Neural cell (in vitro differentiated cells): Measurements from ENCODE around the gene TMEM63B. TPM values are rescaled to one million over a fixed set of nuclear protein-coding genes. Genes with fewer than 3 reads are reported as not detected.

Experiments used
- H2AFZ ChIP-seq: fragments of 200-600, 300-800 bp; sonication (generic), shearing (Covaris generic); 2 replicates; pipeline ENCODE4 v1.6.0; 2014; ENCODE audit warnings: low read depth, mild to moderate bottlenecking, antibody characterized with exemption, low read length, moderate library complexity
- H3F3A ChIP-seq: fragments of 200-600 bp; shearing (Covaris generic); 2 replicates; pipeline ENCODE4 v1.6.1; 2016; ENCODE audit warnings: mild to moderate bottlenecking, moderate library complexity, mixed read lengths, antibody characterized with exemption, low read length; ENCODE audit not compliant: insufficient read depth, poor library complexity, severe bottlenecking
- H3K27ac ChIP-seq: fragments of 200-600, 300-800 bp; sonication (generic), shearing (Covaris generic); 2 replicates; pipeline ENCODE4 v1.5.1; 2014; ENCODE audit warnings: mild to moderate bottlenecking, low read length, moderate library complexity
- H3K27me3 ChIP-seq: fragments of 300-800, 200-600 bp; sonication (generic), shearing (Covaris generic); 2 replicates; pipeline ENCODE4 v1.6.0; 2014; ENCODE audit warnings: mild to moderate bottlenecking, low read depth, low read length, moderate library complexity; ENCODE audit not compliant: insufficient read depth
- H3K36me3 ChIP-seq: fragments of 300-800, 200-600 bp; sonication (generic), shearing (Covaris generic); 2 replicates; pipeline ENCODE4 v1.5.1; 2014; ENCODE audit warnings: mild to moderate bottlenecking, antibody characterized with exemption, low read length, moderate library complexity; ENCODE audit not compliant: insufficient read depth
- H3K4me2 ChIP-seq: fragments of 300-800, 200-600 bp; sonication (generic), shearing (Covaris generic); 2 replicates; pipeline ENCODE4 v1.6.0; 2014; ENCODE audit warnings: mild to moderate bottlenecking, low read length
- H3K4me3 ChIP-seq: fragments of 300-800, 200-600 bp; sonication (generic), shearing (Covaris generic); 2 replicates; pipeline ENCODE4 v1.5.1; 2014; ENCODE audit warnings: mild to moderate bottlenecking, low read length, moderate library complexity
- H3K79me2 ChIP-seq: fragments of 200-600 bp; shearing (Covaris generic); replicated peaks from 2 replicates; pipeline ENCODE4 v1.6.0; 2014; ENCODE audit warnings: mild to moderate bottlenecking, low read length, moderate library complexity; ENCODE audit not compliant: insufficient read depth
- H3K9ac ChIP-seq: fragments of 300-800, 200-600 bp; sonication (generic), shearing (Covaris generic); 2 replicates; pipeline ENCODE4 v1.6.1; 2016; ENCODE audit warnings: mild to moderate bottlenecking, low read length, mixed read lengths
- H3K9me2 ChIP-seq: fragments of 200-600 bp; shearing (Covaris generic); 2 replicates; pipeline ENCODE4 v1.6.1; 2016; ENCODE audit warnings: mild to moderate bottlenecking, low read length, mixed read lengths; ENCODE audit not compliant: insufficient read depth
- H3K9me3 ChIP-seq: fragments of 200-600, 300-800 bp; sonication (generic), shearing (Covaris generic); 2 replicates; pipeline ENCODE4 v1.6.1; 2016; ENCODE audit warnings: mild to moderate bottlenecking, mixed run types, low read length, moderate library complexity, mixed read lengths
- H4K20me1 ChIP-seq: fragments of 200-600 bp; shearing (Covaris generic); 2 replicates; pipeline ENCODE4 v1.6.1; 2016; ENCODE audit warnings: mild to moderate bottlenecking, mixed run types; ENCODE audit not compliant: insufficient read depth
- CTCF ChIP-seq: fragments of 450-650 bp; IDR thresholded peaks from 2 replicates; pipeline ENCODE4 v1.5.1; 2014; ENCODE audit warnings: antibody characterized with exemption, mild to moderate bottlenecking, moderate library complexity; ENCODE audit not compliant: poor library complexity, severe bottlenecking
- EP300 ChIP-seq: fragments of 450-650 bp; conservative IDR thresholded peaks from 2 replicates; pipeline ENCODE4 v1.6.1; 2014; ENCODE audit warnings: antibody characterized with exemption, mild to moderate bottlenecking, moderate library complexity; ENCODE audit not compliant: poor library complexity, severe bottlenecking
- EZH2 ChIP-seq: fragments of 200-600, 300-800 bp; shearing (Covaris generic), sonication (generic); IDR thresholded peaks from 2 replicates; pipeline ENCODE4 v1.6.1; 2014; ENCODE audit warnings: antibody characterized with exemption, low read length, borderline replicate concordance, mild to moderate bottlenecking; ENCODE audit not compliant: insufficient read depth, poor library complexity, severe bottlenecking
- MXI1 ChIP-seq: fragments of 450-650 bp; conservative IDR thresholded peaks from 2 replicates; pipeline ENCODE4 v1.6.1; 2014; ENCODE audit warnings: antibody characterized with exemption, mild to moderate bottlenecking; ENCODE audit not compliant: poor library complexity, severe bottlenecking
- POLR2AphosphoS5 ChIP-seq: IDR thresholded peaks from 2 replicates; pipeline ENCODE4 v1.6.1; 2012
- RAD21 ChIP-seq: fragments of 450-650 bp; conservative IDR thresholded peaks from 2 replicates; pipeline ENCODE4 v1.6.1; 2014; ENCODE audit warnings: antibody characterized with exemption, mild to moderate bottlenecking, moderate library complexity
- REST ChIP-seq: IDR thresholded peaks from 2 replicates; pipeline ENCODE4 v1.6.1; 2012; ENCODE audit warnings: borderline replicate concordance
- SMC3 ChIP-seq: fragments of 450-650 bp; conservative IDR thresholded peaks from 2 replicates; pipeline ENCODE4 v1.6.1; 2014; ENCODE audit warnings: antibody characterized with exemption, mild to moderate bottlenecking, moderate library complexity; ENCODE audit not compliant: poor library complexity
- TAF1 ChIP-seq: IDR thresholded peaks from 2 replicates; pipeline ENCODE4 v1.6.1; 2012; ENCODE audit warnings: low read depth
- polyA plus RNA-seq: library from polyadenylated mRNA; depleted of rRNA; stranded (reverse); fragments of >200 nt; gene quantifications from 2 replicates; pipeline ENCODE4 v1.2.3, GENCODE V29; 2014

Gene TMEM63B
- polyA plus RNA-seq, 1 donor from 2014 or later: 49.9 TPM

DNA sequence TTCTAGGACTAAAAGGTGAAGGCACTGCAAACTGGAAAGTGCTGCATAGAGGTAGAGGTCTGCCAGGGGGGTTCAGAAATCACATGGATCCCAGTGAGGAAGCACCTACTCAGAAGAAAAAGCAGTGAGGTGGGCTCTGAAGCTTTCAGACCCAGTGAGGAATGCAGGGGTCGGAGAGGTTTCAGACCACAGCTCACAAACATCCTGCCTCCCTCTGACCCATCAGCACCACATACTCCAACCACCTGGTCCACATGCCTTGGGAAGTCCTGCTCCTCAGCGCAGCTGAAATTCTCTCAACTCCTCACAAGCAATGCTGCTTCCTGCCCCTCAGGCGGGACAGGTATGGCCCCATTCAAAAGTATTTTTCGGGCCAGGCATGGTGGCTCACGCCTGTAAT is 20.3 kb upstream of the TMEM63B start:
- Histone ChIP-seq H3K4me3 (no peak overlapping the region), H3K9me2 (no peaks in the 10 kb centered on the region), H3K9me3 (no peaks in the 10 kb centered on the region), H4K20me1 (no peaks in the 10 kb centered on the region), H3F3A (no peaks in the 10 kb centered on the region), H3K27ac (no peak overlapping the region), H3K27me3 (no peaks in the 10 kb centered on the region), H3K9ac (no peak overlapping the region), H3K36me3 (no peaks in the 10 kb centered on the region), H3K4me2 (no peak overlapping the region), H2AFZ (no peak overlapping the region), H3K79me2 (no peaks in the 10 kb centered on the region)
- TF ChIP-seq EP300 (no peak), CTCF (no peak), TAF1 (no peak), REST (no peak), EZH2 (no peak), MXI1 (no peak), POLR2AphosphoS5 (no peak), RAD21 (no peak), SMC3 (no peak)

DNA sequence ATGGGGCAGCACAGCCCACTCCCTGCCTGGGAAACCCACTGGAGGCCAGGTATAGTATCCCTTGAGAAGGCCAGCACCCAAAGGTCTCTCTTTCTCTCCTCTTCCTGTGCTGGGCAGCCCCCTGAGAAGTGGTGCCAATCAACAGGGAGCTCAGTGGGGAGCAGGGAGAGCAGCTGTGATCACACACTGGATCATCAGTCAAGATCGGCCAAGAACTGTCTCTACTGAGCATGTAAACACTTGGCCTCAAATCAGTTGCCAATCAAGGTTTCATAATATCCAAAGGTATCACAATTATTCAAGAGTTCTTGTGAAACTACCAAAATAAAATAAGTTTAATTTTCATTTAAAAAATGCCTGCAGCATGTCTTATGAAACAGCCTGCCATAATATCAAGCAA is 18.9 kb upstream of the TMEM63B start:
- TF ChIP-seq EP300 (no peak), MXI1 (no peak)
- Histone ChIP-seq H3K27ac (no peak overlapping the region), H3K36me3 (no peaks in the 10 kb centered on the region), H3K27me3 (no peaks in the 10 kb centered on the region), H3K79me2 (no peaks in the 10 kb centered on the region), H3K9ac (no peak overlapping the region), H3K4me3 (no peak overlapping the region), H3K9me2 (no peaks in the 10 kb centered on the region), H2AFZ (no peak overlapping the region), H3F3A (no peaks in the 10 kb centered on the region), H3K4me2 (no peak overlapping the region), H4K20me1 (no peaks in the 10 kb centered on the region), H3K9me3 (no peaks in the 10 kb centered on the region)

- H3F3A ChIP-seq: no peaks in the 10 kb centered on the region
- no peaks in the 10 kb centered on the region for H3K27me3 ChIP-seq
- no peak overlapping the region for H2AFZ ChIP-seq
- no peak overlapping the region for H3K9ac ChIP-seq
- no peaks in the 10 kb centered on the region for H3K9me2 ChIP-seq
- H3K36me3 ChIP-seq: no peaks in the 10 kb centered on the region
- no peak overlapping the region for H3K27ac ChIP-seq
- H3K4me2 ChIP-seq: no peak overlapping the region
- no peaks in the 10 kb centered on the region for H3K79me2 ChIP-seq
- no peaks in the 10 kb centered on the region for H4K20me1 ChIP-seq
- TF ChIP-seq TAF1: no peak
- TF ChIP-seq REST: no peak
- TF ChIP-seq EP300: no peak
- TF ChIP-seq CTCF: no peak
- TF ChIP-seq RAD21: no peak
- no peak for TF ChIP-seq EZH2
- no peaks in the 10 kb centered on the region for H3K9me3 ChIP-seq
- no peak overlapping the region for H3K4me3 ChIP-seq
These were observed 18.1 kb upstream of the TMEM63B start for GRCh38 chr6:44109212-44109611.
